DND-41 (cell line): ENCODE data around the gene CDX1.

Experiments used
- EZH2 ChIP-seq: IDR thresholded peaks from 3 replicates; pipeline ENCODE4 v1.6.1; 2012; ENCODE audit warnings: borderline replicate concordance, low read depth, mild to moderate bottlenecking, moderate library complexity, low read length, inconsistent platforms; ENCODE audit not compliant: severe bottlenecking
- TF ChIP-seq, protein P1 (sequence below): IDR thresholded peaks from 2 replicates; pipeline ENCODE4 v1.5.1; 2012; ENCODE audit warnings: borderline replicate concordance, low read length, moderate library complexity, mild to moderate bottlenecking; ENCODE audit not compliant: poor library complexity, severe bottlenecking; ENCODE audit errors: extremely low read depth

DNA sequence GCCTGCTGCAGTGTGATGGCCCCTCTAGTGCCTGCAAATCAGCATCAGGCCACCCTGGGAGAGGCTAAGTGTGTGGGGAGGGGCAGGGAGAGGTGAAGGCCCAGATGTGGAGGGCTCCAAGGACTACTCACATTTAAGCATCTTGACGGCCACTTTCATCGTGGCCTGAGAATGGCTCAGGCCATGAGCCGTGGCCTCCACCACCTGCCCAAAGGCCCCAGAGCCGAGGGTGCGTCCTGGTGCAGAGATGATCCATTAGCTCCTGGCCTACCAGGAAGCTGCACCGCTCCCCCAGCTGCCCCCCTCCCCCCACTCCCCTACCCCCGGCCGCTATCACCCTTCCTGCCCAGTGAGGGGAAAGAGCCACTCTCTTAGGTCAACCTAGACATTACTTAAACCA is 42.0 kb upstream of the CDX1 start:
- TF ChIP-seq EZH2: no peak
- TF ChIP-seq, protein P1, sequence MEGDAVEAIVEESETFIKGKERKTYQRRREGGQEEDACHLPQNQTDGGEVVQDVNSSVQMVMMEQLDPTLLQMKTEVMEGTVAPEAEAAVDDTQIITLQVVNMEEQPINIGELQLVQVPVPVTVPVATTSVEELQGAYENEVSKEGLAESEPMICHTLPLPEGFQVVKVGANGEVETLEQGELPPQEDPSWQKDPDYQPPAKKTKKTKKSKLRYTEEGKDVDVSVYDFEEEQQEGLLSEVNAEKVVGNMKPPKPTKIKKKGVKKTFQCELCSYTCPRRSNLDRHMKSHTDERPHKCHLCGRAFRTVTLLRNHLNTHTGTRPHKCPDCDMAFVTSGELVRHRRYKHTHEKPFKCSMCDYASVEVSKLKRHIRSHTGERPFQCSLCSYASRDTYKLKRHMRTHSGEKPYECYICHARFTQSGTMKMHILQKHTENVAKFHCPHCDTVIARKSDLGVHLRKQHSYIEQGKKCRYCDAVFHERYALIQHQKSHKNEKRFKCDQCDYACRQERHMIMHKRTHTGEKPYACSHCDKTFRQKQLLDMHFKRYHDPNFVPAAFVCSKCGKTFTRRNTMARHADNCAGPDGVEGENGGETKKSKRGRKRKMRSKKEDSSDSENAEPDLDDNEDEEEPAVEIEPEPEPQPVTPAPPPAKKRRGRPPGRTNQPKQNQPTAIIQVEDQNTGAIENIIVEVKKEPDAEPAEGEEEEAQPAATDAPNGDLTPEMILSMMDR: no peak
